H54 (cell line): Measurements from ENCODE around the gene OR2H1.

Source experiments
- DNase-seq: peaks from one replicate; pipeline ENCODE4 v3.0.0; 2011; ENCODE audit warnings: low spot score, mixed read lengths; ENCODE audit not compliant: insufficient read length
- FAIRE-seq: peaks from 3 replicates; lab custom pipeline; 2011; peaks lifted over from hg19 to GRCh38; lab: Jason Lieb, UNC
- POLR2A ChIP-seq: IDR thresholded peaks from 2 replicates; pipeline ENCODE4 v1.6.1; 2011; ENCODE audit warnings: low read depth, mild to moderate bottlenecking, low read length

Gene OR2H1

GRCh38 chr6:29509239-29509638 is 52.3 kb downstream of the OR2H1 start:
- DNase-seq: no peak
- TF ChIP-seq POLR2A: no peak
- FAIRE-seq: no peak

- FAIRE-seq (no peak), DNase-seq (no peak)
- TF ChIP-seq POLR2A: no peak
Measured at GRCh38 chr6:29509711-29510110, 52.8 kb downstream of the OR2H1 start.

GRCh38 chr6:29510202-29510601 is 53.2 kb downstream of the OR2H1 start:
- DNase-seq (no peak), FAIRE-seq (no peak)
- TF ChIP-seq POLR2A: no peak

GRCh38 chr6:29510746-29511300 is 53.9 kb downstream of the OR2H1 start:
- FAIRE-seq: no peak
- no peak for TF ChIP-seq POLR2A
- DNase-seq: no peak
